ENCODE measurements around the gene AIP. TPM values are rescaled to one million over a fixed set of nuclear protein-coding genes. Genes with fewer than 3 reads are reported as not detected.

Gene AIP
- total and polyA plus RNA-seq, 9 of the 15 experiments (the other 6 are each of a cell fraction or from before 2014, with no cell fraction given) = 5.2 to 92.5 (median 52.7) TPM

- TF ChIP-seq, protein P1, sequence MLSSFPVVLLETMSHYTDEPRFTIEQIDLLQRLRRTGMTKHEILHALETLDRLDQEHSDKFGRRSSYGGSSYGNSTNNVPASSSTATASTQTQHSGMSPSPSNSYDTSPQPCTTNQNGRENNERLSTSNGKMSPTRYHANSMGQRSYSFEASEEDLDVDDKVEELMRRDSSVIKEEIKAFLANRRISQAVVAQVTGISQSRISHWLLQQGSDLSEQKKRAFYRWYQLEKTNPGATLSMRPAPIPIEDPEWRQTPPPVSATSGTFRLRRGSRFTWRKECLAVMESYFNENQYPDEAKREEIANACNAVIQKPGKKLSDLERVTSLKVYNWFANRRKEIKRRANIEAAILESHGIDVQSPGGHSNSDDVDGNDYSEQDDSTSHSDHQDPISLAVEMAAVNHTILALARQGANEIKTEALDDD (IDR thresholded peaks at IDR 0.05) = 0 out of 2 replicates have a peak, but pooled peaks have one; percentile 30
- peak; percentile 77 for TF ChIP-seq JUND (IDR thresholded peaks at IDR 0.05; ENCODE audit: borderline replicate concordance, low read depth, low read length)
- TF ChIP-seq JUND (tag; IDR thresholded peaks at IDR 0.05; ENCODE audit: borderline replicate concordance, low read depth, low read length) = peak; percentile 65; the same call in 1 of the 3 replicates
- 0 out of 2 replicates have a peak, but pooled peaks have one; percentile 24 for TF ChIP-seq ZBTB2 (IDR thresholded peaks at IDR 0.05)
- TF ChIP-seq ZBED1 (IDR thresholded peaks at IDR 0.05) = 0 out of 2 replicates have a peak, but pooled peaks have one; percentile 46
- no peak for TF ChIP-seq GTF2A2 (tag; IDR thresholded peaks at IDR 0.05)
- TF ChIP-seq ZNF3 (CRISPR knock-in tag; IDR thresholded peaks at IDR 0.05) = no peak
- TF ChIP-seq BCOR (IDR thresholded peaks at IDR 0.05) = peak; percentile 50; the same call in 1 of the 2 replicates
- TF ChIP-seq SMAD4 (CRISPR knock-in tag; conservative IDR thresholded peaks at IDR 0.05) = peak; percentile 8; the same call in 1 of the 2 replicates
- no peak for TF ChIP-seq FOXM1 (IDR thresholded peaks at IDR 0.05; ENCODE audit: low read depth)
- TF ChIP-seq FOXM1 (CRISPR knock-in tag; IDR thresholded peaks at IDR 0.05; ENCODE audit: low read depth) = 0 out of 2 replicates have a peak, but pooled peaks have one; percentile 19
- TF ChIP-seq GTF2F1 (IDR thresholded peaks at IDR 0.05; ENCODE audit: low read depth, low read length) = no peak
- TF ChIP-seq ETS2 (tag; IDR thresholded peaks at IDR 0.05; ENCODE audit: borderline replicate concordance, poor library complexity, severe bottlenecking) = no peak
- peak; percentile 33; the same call in 1 of the 2 replicates for TF ChIP-seq DPF2 (IDR thresholded peaks at IDR 0.05)
- peak; percentile 14 to 27 (median 19); a peak in 3 of 6 replicates for TF ChIP-seq CTCF (IDR thresholded peaks at IDR 0.05 in 2 of 3, conservative IDR thresholded peaks at IDR 0.05 in 1 of 3; ENCODE audit: insufficient read depth in 2 of 3, low read depth in 1 of 3, low read length in 3 of 3)
- TF ChIP-seq ZBTB17 (CRISPR knock-in tag; IDR thresholded peaks at IDR 0.05) = 0 out of 2 replicates have a peak, but pooled peaks have one; percentile 50
- peak in 1 of 2 experiments; percentile 57; a peak in 1 of 4 replicates for TF ChIP-seq RCOR1 (IDR thresholded peaks at IDR 0.05; ENCODE audit: borderline replicate concordance in 1 of 2, low read depth in 2 of 2, low read length in 2 of 2)
- TF ChIP-seq FIP1L1 (IDR thresholded peaks at IDR 0.05; ENCODE audit: low read depth, low read length, poor library complexity, severe bottlenecking) = no peak
- TF ChIP-seq CREM (IDR thresholded peaks at IDR 0.05; ENCODE audit: low read depth) = peak; percentile 49
- TF ChIP-seq FOXJ2 (tag; IDR thresholded peaks at IDR 0.05) = 0 out of 2 replicates have a peak, but pooled peaks have one; percentile 17
- peak; percentile 69 for TF ChIP-seq GATA2 (CRISPR knock-in tag; IDR thresholded peaks at IDR 0.05)
- peak; percentile 48; the same call in 1 of the 2 replicates for TF ChIP-seq SMARCA4 (IDR thresholded peaks at IDR 0.05)
- TF ChIP-seq SMARCE1 (IDR thresholded peaks at IDR 0.05) = peak; percentile 44; the same call in 1 of the 2 replicates
- TF ChIP-seq ESRRA (IDR thresholded peaks at IDR 0.05; ENCODE audit: borderline replicate concordance, low read depth) = peak; percentile 66; the same call in 1 of the 2 replicates
- 0 out of 2 replicates have a peak, but pooled peaks have one; percentile 24 for TF ChIP-seq ZNF766 (CRISPR knock-in tag; conservative IDR thresholded peaks at IDR 0.05)
- no peak for TF ChIP-seq SNIP1 (IDR thresholded peaks at IDR 0.05; ENCODE audit: low read depth)
Measured at GRCh38 chr11:67463186-67463585, 19.6 kb upstream of the AIP start (continued).

Data from K562 (cell line).